ENCODE results near the gene TMEM255A.

GRCh38 chrX:120228187-120228908 lies 82.9 kb downstream of the TMEM255A start:
- TF ChIP-seq CTCF (IDR thresholded peaks at IDR 0.05; ENCODE audit: low read depth, low read length) (no peak), MAX (IDR thresholded peaks at IDR 0.05; ENCODE audit: low read depth, low read length) (no peak), POLR2A (IDR thresholded peaks at IDR 0.05; ENCODE audit: extremely low read depth, insufficient read length) (no peak)

Data from NB4 (cell line).